Body of pancreas (tissue), 4 donors: ENCODE data around the gene UTS2B. TPM values are rescaled to one million over a fixed set of nuclear protein-coding genes. Genes with fewer than 3 reads are reported as not detected.

ENCODE experiments used
- ATAC-seq: fragments of 150-250 bp; one replicate; pipeline ENCODE4 v1.9.1; 2016
- DNase-seq, 4 donors: peaks; one replicate each; pipeline ENCODE4 v3.0.0-alpha.2; 2019
- H3K27ac ChIP-seq, 4 donors: fragments of 200-600 bp; sonication (generic); 1 replicate in 3 of 4; 2 replicates in 1 of 4; pipeline versions ENCODE4 v1.5.1 to v1.6.1; 2016 to 2019; ENCODE audit warnings: mild to moderate bottlenecking in 1 of 4, mixed read lengths in 1 of 4, moderate library complexity in 1 of 4
- H3K27me3 ChIP-seq, 2 donors: fragments of 200-600 bp; sonication (generic); one replicate each; pipeline ENCODE4 v1.6.0; 2016; ENCODE audit warnings: mild to moderate bottlenecking in 1 of 2
- H3K36me3 ChIP-seq, 2 donors: fragments of 200-600 bp; sonication (generic); replicated peaks in 1 of 2; 2 replicates each; pipeline ENCODE4 v1.5.1; 2016; ENCODE audit warnings: low read depth in 2 of 2; ENCODE audit not compliant: insufficient read depth in 1 of 2
- H3K4me1 ChIP-seq: fragments of 200-600 bp; sonication (generic); one replicate; pipeline ENCODE4 v1.6.0; 2016
- H3K4me3 ChIP-seq, 2 donors: fragments of 200-600 bp; sonication (generic); 1 replicate in 1 of 2; 2 replicates in 1 of 2; pipeline ENCODE4 v1.5.1; 2016 to 2019
- H3K9me3 ChIP-seq, 3 donors: fragments of 200-600 bp; sonication (generic); 1 replicate in 2 of 3; 2 replicates in 1 of 3; pipeline ENCODE4 v1.5.1; 2016
- CTCF ChIP-seq, 7 experiments: fragments of 450-650 bp in 4 of 7; fragments of 200-600 bp in 3 of 7; sonication (generic) in 3 of 7; IDR thresholded peaks; one replicate each; pipeline ENCODE4 v1.5.1; 2016 to 2019; ENCODE audit warnings: antibody characterized with exemption in 7 of 7
- POLR2A ChIP-seq, 3 donors: fragments of 450-650 bp; IDR thresholded peaks; one replicate each; pipeline ENCODE4 v1.6.1; 2016; ENCODE audit warnings: antibody characterized with exemption in 3 of 3, mild to moderate bottlenecking in 2 of 3
- WGBS, 2 donors: methylation state at CpG; one replicate each; pipeline ENCODE4 v1.1.5; 2017; 5-methylcytosine and 5-hydroxymethylcytosine counted together
- intact Hi-C: fragments of 100-400 bp; cut with DNase I; formaldehyde crosslinking; loops from one replicate; pipeline ENCODE4 v1.15.1; 2023
- total RNA-seq, 2 donors: library from RNA; depleted of rRNA; stranded (reverse); fragments of >200 nt; gene quantifications; one replicate each; pipeline ENCODE4 v1.1.0, GENCODE V29; 2016

UTS2B gene
- total RNA-seq, 2 donors from 2014 or later = not detected

DNA sequence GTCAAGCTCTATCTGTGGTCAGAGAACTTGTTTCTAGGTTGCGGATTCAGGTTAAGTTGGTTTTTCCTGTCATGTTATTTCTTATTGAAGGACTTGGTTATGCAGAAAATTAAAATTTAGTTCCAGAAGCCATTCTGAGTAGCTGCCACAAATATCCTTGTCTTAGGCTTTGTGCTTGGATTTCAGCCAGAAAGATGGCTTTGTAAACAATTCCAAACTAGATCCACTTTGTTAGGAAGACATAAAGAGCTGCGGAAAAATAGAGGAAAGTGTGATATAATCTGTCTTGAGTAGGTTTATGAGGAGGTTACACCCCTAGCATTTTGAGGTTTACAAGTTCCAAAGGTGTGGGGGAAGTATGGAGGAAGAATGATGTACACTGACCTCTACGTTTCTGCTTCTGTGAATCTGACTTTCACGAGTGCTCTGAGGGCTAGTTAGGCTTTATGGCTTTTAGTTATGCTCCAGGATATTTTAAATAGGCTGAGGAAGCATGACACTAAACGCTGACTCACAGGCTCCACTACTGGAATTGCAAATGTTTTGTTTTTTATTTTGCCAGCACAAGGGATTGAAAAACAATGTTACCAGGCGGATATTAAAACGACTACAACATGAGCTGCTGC is 46.3 kb upstream of the UTS2B start:
- Histone ChIP-seq H3K27ac (no peak overlapping the region), H3K4me1 (no peaks in the 10 kb centered on the region), H3K4me3 (no peak overlapping the region), H3K9me3 (no peaks in the 10 kb centered on the region), H3K27me3 (no peaks in the 10 kb centered on the region), H3K36me3 (peaks cover 5 to 7% of the 10 kb centered on the region in 2 donors)
- ATAC-seq = no peak
- no peak for TF ChIP-seq POLR2A (IDR thresholded peaks at IDR 0.05)
- 76 to 85% methylated on average over 7 of the region's 7 CpGs for WGBS, 2 donors
- no peak for DNase-seq
- intact Hi-C loops = no loop called here

GRCh38 chr3:191373327-191373726 is 43.0 kb upstream of the UTS2B start:
- no peak overlapping the region for H3K4me3 ChIP-seq
- intact Hi-C loops = no loop called here
- peaks cover 0 to 5% of the 10 kb centered on the region in 2 donors for H3K36me3 ChIP-seq
- DNase-seq (no peak), ATAC-seq (no peak)
- H3K9me3 ChIP-seq = no peaks in the 10 kb centered on the region
- H3K4me1 ChIP-seq = no peaks in the 10 kb centered on the region
- WGBS, 2 donors = 74 to 98% methylated on average over 4 of the region's 4 CpGs
- H3K27me3 ChIP-seq = no peaks in the 10 kb centered on the region
- H3K27ac ChIP-seq = no peak overlapping the region
- TF ChIP-seq POLR2A (IDR thresholded peaks at IDR 0.05) (no peak), CTCF (IDR thresholded peaks at IDR 0.05) (no peak)

- Histone ChIP-seq H3K4me1 (no peaks in the 10 kb centered on the region), H3K9me3 (no peaks in the 10 kb centered on the region), H3K4me3 (no peak overlapping the region), H3K27me3 (no peaks in the 10 kb centered on the region), H3K27ac (no peak overlapping the region), H3K36me3 (peaks cover 0 to 5% of the 10 kb centered on the region in 2 donors)
- intact Hi-C loops = no loop called here
- no peak for DNase-seq
- no peak for ATAC-seq
- WGBS, 2 donors = 88 to 96% methylated on average over 2 of the region's 2 CpGs
- no peak for TF ChIP-seq POLR2A (IDR thresholded peaks at IDR 0.05)
- no peak for TF ChIP-seq CTCF (IDR thresholded peaks at IDR 0.05)
These were observed 41.8 kb upstream of the UTS2B start for GRCh38 chr3:191372122-191372521.

- DNase-seq = no peak
- Histone ChIP-seq H3K27me3 (no peaks in the 10 kb centered on the region), H3K4me3 (no peak overlapping the region), H3K27ac (no peak overlapping the region), H3K4me1 (no peaks in the 10 kb centered on the region), H3K36me3 (peaks cover 0 to 7% of the 10 kb centered on the region in 2 donors), H3K9me3 (no peaks in the 10 kb centered on the region)
- ATAC-seq = no peak
- WGBS, 2 donors = 90 to 97% methylated on average over 2 of the region's 2 CpGs
- intact Hi-C loops = no loop called here
- TF ChIP-seq POLR2A (IDR thresholded peaks at IDR 0.05) (no peak), CTCF (IDR thresholded peaks at IDR 0.05) (no peak)
These were observed 39.3 kb upstream of the UTS2B start for GRCh38 chr3:191369616-191370010.

DNA sequence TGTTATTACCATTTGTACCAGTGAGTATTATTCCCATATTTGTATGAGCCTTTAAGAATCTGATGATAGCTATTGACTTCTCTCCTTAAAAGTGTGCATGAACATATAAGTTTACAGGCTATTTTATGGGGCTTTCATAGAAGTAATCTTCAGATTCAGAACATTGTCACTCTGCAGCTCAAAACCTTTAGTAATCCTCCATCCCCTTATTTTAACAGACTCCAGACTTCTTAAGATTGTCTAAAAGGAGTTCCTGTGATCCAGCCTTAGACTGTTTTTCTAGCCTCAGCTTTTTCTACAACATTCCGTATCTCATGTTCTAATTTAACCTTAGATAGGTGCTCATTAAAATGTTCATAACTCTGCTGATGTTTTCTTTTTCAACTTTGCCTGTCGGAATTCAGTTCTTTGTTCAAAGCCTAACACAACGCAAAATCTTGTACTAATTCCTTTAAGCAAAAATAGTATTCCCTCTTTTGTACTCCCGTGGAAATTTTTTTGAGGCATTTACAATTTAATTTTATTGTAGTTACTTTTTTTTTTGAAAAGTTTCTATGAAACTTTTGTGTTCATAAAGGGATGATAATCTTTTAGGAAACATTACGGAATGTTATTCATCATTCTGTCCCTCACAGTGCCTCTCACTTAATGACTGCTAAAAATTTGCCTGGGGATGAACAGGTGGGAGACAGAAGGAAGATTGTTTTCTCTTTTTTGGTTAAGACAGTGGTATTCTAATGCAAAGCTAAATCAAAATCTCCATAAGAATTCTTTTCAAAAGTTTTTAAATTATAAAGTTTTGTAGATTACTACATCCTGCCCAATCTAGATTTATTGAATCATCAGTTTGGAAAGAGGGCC is 38.7 kb upstream of the UTS2B start:
- intact Hi-C loops = no loop called here
- 93 to 94% methylated on average over 5 of the region's 5 CpGs for WGBS, 2 donors
- ATAC-seq = no peak
- Histone ChIP-seq H3K36me3 (peaks cover 0 to 7% of the 10 kb centered on the region in 2 donors), H3K4me3 (no peak overlapping the region), H3K4me1 (no peaks in the 10 kb centered on the region), H3K27ac (no peak overlapping the region), H3K9me3 (no peaks in the 10 kb centered on the region), H3K27me3 (no peaks in the 10 kb centered on the region)
- DNase-seq = no peak
- no peak for TF ChIP-seq CTCF (IDR thresholded peaks at IDR 0.05)
- no peak for TF ChIP-seq POLR2A (IDR thresholded peaks at IDR 0.05)
